ENCODE data around the gene TSPAN10. TPM values are rescaled to one million over a fixed set of nuclear protein-coding genes. Genes with fewer than 3 reads are reported as not detected.
"Not testable (repeated sequence)": the region's sequence is repeated elsewhere in the genome, so short reads cannot be mapped to it uniquely, and the experiment has no call there.

The TSPAN10 gene
- total RNA-seq, 2 experiments from 2014 or later, result 0.19 to 0.26 TPM

DNA sequence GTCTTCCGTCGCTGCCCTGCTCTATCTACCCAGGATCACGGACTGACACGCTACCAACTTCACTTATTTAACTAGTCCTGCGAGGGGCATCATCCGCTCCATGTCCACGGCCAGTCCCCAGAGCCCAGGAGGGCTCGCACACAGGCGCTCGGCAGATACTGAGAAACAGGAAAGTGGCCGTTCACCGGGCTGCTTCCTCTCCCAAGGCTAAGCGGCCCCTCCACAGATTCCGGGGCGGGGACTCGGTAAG is 29.0 kb downstream of the TSPAN10 start:
- Mint-ChIP-seq H3K4me3 (peak overlapping the region; percentile 98), H3K27ac (peak overlapping the region; percentile 99), H3K4me1 (peaks cover 37% of the 10 kb centered on the region), H3K9me3 (no peaks in the 10 kb centered on the region), H3K27me3 (no peaks in the 10 kb centered on the region), H3K36me3 (peaks cover 51% of the 10 kb centered on the region)
- no peak for DNase-seq

DNA sequence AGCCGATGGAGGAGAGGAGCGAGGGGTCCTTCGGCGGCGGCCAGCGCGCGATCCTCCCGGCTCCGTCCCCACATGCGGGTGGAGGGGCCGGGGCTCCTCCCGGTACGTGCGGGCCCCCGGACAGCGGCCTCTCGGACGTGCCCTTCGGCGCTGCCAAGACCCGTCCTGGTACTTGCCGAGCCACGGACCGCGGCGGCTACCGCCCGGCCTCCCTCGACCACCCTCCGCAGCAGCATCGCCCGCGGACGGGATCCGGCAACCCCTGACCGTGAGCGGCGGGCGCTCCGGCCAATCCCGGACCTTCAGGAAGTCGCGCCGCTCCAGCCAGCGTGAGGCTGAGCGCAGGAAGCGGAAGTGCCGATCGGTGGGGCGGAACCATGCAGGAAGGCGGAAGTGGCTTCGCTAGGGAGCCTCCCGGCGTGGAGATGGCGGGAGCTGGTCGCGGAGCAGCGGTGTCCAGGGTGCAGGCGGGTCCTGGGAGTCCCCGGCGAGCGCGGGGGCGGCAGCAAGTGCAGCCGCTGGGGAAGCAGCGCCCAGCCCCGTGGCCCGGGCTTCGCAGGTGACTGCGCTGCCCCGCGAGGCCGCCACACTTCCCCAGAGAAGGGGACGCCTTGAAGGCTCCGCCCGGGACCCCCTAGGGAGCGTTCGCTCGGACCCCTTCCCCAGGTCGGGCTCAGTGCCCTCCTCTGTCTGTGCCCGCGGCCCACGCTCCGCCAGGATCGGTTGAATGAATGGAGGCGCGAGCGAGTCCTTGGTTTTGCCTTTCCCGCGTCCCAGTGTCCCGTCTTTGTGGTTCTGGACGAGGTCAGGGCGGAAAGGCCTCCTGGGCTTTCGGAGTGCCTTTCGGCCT is 29.6 kb downstream of the TSPAN10 start, which contains the start of the genes CCDC137 and OXLD1:
Gene CCDC137, plus strand, starts transcription at position 396 of the 850 bp plus-strand sequence. Its CDS starts 30 bp downstream, at position 426.
Gene OXLD1, minus strand, starts transcription at position 264 of the 850 bp plus-strand sequence. Its CDS starts 28 bp downstream, at position 236.
- no peaks in the 10 kb centered on the region for H3K9me3 Mint-ChIP-seq
- H3K4me1 Mint-ChIP-seq, result peaks cover 37% of the 10 kb centered on the region
- peak within 1 kb of the TSS; percentile 99 for H3K27ac Mint-ChIP-seq
- DNase-seq, result peak; percentile 96
- peaks cover 52% of the 10 kb centered on the region for H3K36me3 Mint-ChIP-seq
- H3K27me3 Mint-ChIP-seq, result no peaks in the 10 kb centered on the region
- peak within 1 kb of the TSS; percentile 98 for H3K4me3 Mint-ChIP-seq

DNA sequence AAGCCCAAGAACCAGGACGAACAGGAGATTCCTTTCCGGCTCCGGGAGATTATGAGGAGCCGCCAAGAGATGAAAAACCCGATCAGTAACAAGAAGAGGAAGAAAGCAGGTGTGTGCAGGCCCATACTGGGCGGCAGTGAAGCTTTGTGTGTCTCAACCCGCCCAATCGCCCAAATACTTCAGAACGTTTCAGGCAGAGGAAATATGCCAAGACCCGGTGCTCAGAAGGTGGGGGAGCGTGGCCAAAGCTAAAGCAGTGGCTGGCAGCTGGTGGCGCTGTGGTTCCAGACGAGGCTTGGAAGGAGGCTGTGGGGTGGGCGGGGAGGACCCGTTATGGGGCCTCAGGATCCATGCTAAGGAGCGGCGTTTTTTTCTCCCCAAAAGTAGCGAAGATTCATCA is 30.8 kb downstream of the TSPAN10 start:
- peaks cover 59% of the 10 kb centered on the region for H3K36me3 Mint-ChIP-seq
- DNase-seq, result no peak
- peak overlapping the region; percentile 98 for H3K4me3 Mint-ChIP-seq
- H3K4me1 Mint-ChIP-seq, result peaks cover 33% of the 10 kb centered on the region
- no peaks in the 10 kb centered on the region for H3K27me3 Mint-ChIP-seq
- H3K9me3 Mint-ChIP-seq, result no peaks in the 10 kb centered on the region
- peak overlapping the region; percentile 99 for H3K27ac Mint-ChIP-seq

DNA sequence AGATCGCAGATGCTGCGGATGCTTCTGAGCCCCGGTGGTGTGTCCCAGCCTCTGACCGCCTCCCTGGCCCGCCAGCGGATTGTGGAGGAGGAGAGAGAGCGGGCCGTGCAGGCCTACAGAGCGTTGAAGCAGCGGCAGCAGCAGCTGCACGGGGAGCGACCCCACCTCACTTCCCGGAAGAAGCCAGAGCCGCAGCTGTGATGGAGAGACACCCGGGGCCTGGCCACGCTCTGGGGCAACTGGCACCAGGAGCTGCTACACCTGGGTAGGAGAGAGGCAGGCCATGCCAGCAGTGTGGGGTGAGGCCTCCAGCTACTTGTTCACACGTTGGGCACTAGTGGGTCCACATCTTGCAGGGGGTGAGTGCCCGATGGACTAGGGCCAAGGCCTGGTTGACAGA is 35.5 kb downstream of the TSPAN10 start:
- no peaks in the 10 kb centered on the region for H3K9me3 Mint-ChIP-seq
- no peak overlapping the region for H3K27ac Mint-ChIP-seq
- H3K4me3 Mint-ChIP-seq, result no peak overlapping the region
- no peaks in the 10 kb centered on the region for H3K27me3 Mint-ChIP-seq
- H3K4me1 Mint-ChIP-seq, result peaks cover 12% of the 10 kb centered on the region
- peaks cover 34% of the 10 kb centered on the region for H3K36me3 Mint-ChIP-seq
- DNase-seq, result no peak

DNA sequence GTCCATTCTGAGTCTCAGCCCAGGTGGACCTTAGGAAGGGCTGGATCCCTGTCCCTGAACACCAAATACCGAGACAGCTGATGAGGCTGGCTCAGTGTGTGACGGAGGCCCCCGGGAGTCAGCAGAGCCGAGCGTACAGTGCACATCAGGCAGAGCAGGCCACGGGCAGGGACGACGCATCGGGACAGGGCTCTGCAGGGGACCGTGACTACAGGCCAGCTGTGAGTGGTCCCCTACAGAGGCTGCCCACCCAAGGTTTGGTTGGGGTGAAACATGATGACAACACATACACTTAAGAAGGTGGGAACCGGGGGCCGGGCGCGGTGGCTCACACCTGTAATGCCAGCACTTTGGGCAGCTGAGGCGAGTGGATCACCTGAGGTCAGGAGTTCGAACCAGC is 36.0 kb downstream of the TSPAN10 start:
- Mint-ChIP-seq H3K4me1 (peaks cover 8% of the 10 kb centered on the region), H3K36me3 (peaks cover 30% of the 10 kb centered on the region), H3K27ac (no peak overlapping the region), H3K9me3 (no peaks in the 10 kb centered on the region), H3K4me3 (no peak overlapping the region), H3K27me3 (no peaks in the 10 kb centered on the region)
- no peak for DNase-seq

DNA sequence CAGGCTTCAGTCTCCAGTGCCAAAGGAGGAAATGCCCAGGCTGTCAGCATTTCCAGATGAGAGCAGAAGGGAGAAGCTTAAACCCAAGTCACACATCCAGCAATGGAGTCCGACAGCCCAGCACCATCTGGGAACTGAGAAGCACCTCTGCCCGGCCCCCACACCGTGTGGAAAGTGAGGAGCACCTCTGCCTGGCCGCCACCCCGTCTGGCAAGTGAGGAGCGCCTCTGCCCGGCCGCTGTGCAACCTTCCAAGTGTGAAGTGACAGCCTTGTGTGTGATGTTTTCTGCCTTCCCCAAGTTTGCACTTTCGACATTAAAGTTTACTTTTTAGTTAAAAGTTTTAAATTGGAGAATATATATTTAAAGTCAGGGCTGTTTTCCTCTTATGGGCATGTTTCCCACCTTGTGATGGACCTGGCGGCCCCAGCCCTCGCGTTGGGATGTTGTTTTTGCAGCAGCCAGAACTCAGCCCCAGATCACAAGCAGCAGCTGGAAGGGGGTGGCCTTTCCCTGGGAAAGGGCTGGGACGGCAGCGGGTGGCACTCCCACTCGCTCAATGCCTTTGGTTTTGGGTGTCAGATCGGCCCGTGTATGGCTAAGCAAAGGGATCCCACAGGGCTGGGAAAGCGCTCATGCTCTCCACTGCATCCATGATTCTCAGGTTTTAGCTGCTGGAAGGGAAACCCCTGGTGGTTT is 36.7 kb downstream of the TSPAN10 start:
- peaks cover 24% of the 10 kb centered on the region for H3K36me3 Mint-ChIP-seq
- H3K4me1 Mint-ChIP-seq, result peaks cover 2% of the 10 kb centered on the region
- DNase-seq, result no peak
- H3K27ac Mint-ChIP-seq, result no peak overlapping the region
- H3K9me3 Mint-ChIP-seq, result no peaks in the 10 kb centered on the region
- H3K4me3 Mint-ChIP-seq, result no peak overlapping the region
- no peaks in the 10 kb centered on the region for H3K27me3 Mint-ChIP-seq

DNA sequence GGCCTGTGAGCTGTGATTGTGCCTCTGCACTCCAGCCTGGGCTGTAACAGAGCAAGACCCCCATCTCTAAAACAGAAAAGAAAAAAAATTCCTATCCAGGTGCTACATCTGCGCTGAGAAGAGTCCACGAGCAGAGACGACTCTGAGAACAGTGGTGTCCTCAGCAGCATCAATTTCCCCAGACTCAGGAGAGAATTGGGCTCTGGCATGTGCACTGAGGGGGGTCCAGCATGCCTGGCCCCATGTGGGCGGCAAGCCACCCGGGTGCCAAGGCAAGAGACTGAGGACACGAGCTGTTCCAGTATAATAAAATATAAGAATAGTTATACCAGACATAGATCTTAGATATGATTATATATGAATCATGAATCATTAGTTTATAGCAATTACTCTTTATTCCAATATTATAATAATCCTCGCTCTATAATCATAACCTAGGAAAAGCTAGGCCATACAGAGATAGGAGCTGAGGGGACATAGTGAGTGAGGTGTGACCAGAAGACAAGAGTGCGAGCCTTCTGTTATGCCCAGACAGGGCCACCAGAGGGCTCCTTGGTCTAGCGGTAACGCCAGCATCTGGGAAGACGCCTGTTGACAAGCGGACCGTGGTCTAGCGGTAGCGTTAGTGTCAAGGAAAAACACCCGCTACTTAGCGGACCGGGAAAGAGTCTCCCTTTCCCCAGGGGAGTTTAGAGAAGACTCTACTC is 38.7 kb downstream of the TSPAN10 start:
- not testable (repeated sequence) for H3K4me1 Mint-ChIP-seq, H3K9me3 Mint-ChIP-seq, H3K4me3 Mint-ChIP-seq, H3K27me3 Mint-ChIP-seq, H3K27ac Mint-ChIP-seq
- peaks cover 13% of the 10 kb centered on the region for H3K36me3 Mint-ChIP-seq
- DNase-seq, result peak; percentile 22

DNA sequence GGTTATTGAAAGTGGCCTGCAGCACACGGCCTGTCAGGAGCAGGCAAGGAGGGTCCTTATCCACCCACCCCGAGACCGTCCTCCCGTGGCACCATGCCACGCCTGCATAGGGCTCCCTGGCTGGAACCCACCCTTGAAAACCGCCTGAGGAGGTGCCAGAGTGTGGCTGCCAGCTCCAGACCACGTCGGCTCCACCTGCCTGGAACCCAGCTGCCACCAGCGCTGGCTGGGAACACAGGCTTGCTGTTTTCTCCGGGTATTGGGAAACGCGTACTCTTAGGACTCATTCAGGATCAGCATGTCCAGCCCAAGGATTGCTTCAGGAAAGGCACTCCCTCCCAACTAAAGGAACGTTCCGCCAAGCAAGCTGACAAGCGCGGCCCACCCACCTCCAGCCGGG is 39.9 kb downstream of the TSPAN10 start:
- Mint-ChIP-seq H3K27ac (no peak overlapping the region), H3K4me3 (no peak overlapping the region), H3K36me3 (peaks cover 15% of the 10 kb centered on the region), H3K4me1 (no peaks in the 10 kb centered on the region), H3K9me3 (no peaks in the 10 kb centered on the region), H3K27me3 (no peaks in the 10 kb centered on the region)
- DNase-seq, result no peak

DNA sequence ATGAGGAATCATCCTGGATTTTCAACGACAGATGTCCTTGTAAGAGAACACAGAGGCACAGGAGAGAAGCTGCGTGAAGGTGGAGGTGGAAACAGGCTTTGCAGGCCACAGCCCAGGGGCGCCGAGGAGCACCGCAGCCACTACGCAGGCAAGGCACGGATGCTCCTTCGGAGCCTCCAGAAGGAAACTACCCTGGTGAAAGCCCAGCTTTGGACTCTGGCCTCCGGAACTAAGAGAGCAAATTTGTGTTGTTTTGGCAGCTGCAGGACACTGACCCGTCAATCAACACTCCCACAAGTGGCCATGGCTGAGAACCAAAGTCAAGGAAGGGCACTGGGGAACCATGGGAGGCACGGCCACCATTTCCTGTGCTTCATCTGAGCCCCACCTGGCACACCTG is 43.2 kb downstream of the TSPAN10 start:
- H3K4me1 Mint-ChIP-seq, result peaks cover 13% of the 10 kb centered on the region
- H3K27ac Mint-ChIP-seq, result no peak overlapping the region
- no peaks in the 10 kb centered on the region for H3K27me3 Mint-ChIP-seq
- no peak overlapping the region for H3K4me3 Mint-ChIP-seq
- DNase-seq, result no peak
- no peaks in the 10 kb centered on the region for H3K9me3 Mint-ChIP-seq
- peaks cover 10% of the 10 kb centered on the region for H3K36me3 Mint-ChIP-seq

DNA sequence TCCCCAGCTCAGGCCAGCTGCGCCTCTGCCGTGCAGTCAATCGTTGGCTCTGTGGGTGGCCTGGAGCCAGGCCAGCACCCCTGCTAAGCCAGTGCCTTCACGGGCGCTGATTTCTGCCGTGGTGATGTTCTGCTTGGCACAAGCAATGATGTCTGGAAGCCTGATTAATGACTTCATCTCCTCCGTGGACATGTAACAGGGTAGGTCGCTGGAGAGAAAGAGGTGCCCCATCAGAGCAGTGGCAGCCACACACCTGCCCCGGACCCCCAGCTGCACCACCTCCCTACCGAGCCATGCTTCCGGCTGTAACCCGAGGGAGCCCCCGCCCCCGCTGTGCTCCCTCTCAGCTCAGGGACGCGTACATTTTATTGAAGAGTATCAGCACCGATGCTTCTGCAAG is 44.7 kb downstream of the TSPAN10 start:
- peaks cover 14% of the 10 kb centered on the region for H3K36me3 Mint-ChIP-seq
- H3K27ac Mint-ChIP-seq, result no peak overlapping the region
- H3K27me3 Mint-ChIP-seq, result no peaks in the 10 kb centered on the region
- no peak for DNase-seq
- peaks cover 23% of the 10 kb centered on the region for H3K4me1 Mint-ChIP-seq
- H3K9me3 Mint-ChIP-seq, result no peaks in the 10 kb centered on the region
- peak overlapping the region; percentile 90 for H3K4me3 Mint-ChIP-seq

DNA sequence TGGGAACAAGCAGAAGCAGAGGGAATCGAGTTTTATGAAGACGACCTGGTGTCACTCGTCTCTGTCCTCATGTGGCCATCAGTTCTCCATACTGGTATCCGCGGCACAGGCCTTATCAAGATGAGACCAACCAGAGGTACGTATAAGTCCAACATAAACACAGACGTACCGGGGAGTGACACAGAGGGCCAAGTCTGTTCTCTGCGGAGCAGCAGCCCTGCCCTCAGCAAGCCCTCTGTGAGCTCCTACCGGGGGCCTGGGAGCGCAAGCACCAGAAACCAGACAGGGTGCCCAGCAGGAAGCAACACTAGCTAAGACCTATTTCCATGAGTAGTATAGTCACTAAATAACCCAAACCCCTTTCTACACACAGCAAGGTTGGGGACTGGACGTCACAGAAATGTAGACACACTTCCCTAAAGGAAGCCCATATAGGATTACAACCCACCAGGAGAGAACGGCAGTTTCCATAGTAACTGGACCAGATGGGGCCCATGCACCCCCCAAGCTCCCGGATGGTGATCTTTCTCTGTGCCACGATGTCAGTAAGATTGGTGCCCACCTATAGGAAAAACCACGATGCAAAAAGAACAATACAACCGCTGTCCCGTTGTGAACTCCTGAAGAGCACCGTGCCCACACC is 45.7 kb downstream of the TSPAN10 start:
- Mint-ChIP-seq H3K36me3 (peaks cover 18% of the 10 kb centered on the region), H3K4me1 (peaks cover 23% of the 10 kb centered on the region), H3K27ac (peak overlapping the region; percentile 80), H3K4me3 (peak overlapping the region; percentile 90), H3K27me3 (no peaks in the 10 kb centered on the region), H3K9me3 (no peaks in the 10 kb centered on the region)
- no peak for DNase-seq

DNA sequence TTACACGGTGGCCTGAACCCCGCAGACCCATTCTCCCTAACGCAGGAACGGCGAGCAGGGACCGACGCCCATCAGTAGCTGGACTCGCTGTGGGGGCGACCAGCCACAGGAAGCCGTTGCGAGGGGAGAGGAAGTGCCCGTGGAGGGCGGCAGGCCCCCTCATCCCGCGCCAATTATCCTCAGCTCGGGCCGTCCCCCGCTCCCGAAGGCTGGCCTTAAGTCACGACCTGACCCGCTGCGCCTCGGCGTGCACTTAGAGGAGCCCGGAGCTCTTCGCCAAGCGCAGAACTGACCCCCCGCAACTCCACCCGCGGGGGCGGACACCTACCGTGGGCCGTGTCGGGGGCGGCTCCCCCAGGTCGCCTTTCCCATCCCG is 46.2 kb downstream of the TSPAN10 start:
- Mint-ChIP-seq H3K27me3 (no peaks in the 10 kb centered on the region), H3K4me1 (peaks cover 23% of the 10 kb centered on the region), H3K36me3 (peaks cover 21% of the 10 kb centered on the region), H3K9me3 (no peaks in the 10 kb centered on the region), H3K27ac (peak overlapping the region; percentile 80), H3K4me3 (peak overlapping the region; percentile 90)
- DNase-seq, result no peak

DNA sequence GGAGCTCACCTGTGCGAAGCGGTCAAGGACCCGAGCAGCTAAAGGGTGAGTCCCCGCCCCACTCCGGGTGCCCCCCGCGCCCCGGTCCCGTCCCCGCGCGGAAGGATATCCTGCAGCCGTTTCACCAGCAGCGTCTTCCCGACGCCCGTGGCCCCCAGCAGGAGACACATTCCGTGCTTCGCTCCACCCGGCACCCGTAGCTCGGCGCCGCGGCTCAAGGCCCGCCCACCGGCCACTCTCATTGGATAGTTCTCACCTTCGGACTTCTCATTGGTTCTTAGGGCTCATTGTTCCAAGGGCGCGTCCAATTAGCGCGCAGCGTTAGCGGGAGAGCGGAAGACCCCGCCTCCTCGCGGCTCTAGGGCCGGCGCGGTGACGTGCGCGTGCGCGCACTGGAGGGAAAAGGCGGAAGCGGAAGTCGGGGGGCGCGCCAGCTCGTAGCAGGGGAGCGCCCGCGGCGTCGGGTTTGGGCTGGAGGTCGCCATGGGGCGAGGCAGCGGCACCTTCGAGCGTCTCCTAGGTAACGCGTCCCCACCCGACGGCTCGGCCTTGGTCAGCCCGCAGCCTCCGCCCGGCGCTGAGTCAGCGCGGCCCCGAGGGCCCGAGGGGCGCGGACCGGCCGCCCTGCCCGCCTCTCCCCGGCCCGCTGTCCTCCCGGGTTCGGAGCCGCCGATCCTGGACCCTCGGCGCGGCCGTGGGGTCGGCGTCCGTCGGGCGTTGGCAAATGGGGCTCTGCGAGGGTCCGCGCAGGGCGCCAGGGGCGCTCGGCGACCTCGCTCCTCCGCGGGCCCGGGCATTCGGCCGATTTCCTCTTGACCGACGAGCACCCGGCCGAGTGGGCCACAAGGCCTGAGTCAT is 46.8 kb downstream of the TSPAN10 start, which contains the start of the genes ARL16 and HGS:
Gene ARL16, minus strand, starts transcription at position 214 of the 858 bp plus-strand sequence. Its CDS starts 44 bp downstream, at position 170.
Gene HGS, plus strand, starts transcription at position 428 of the 858 bp plus-strand sequence. Its CDS starts 56 bp downstream, at position 484.
- H3K9me3 Mint-ChIP-seq, result no peaks in the 10 kb centered on the region
- DNase-seq, result peak; percentile 98
- H3K36me3 Mint-ChIP-seq, result peaks cover 23% of the 10 kb centered on the region
- no peaks in the 10 kb centered on the region for H3K27me3 Mint-ChIP-seq
- H3K4me1 Mint-ChIP-seq, result peaks cover 23% of the 10 kb centered on the region
- H3K4me3 Mint-ChIP-seq, result peak within 1 kb of the TSS; percentile 92
- peak within 1 kb of the TSS; percentile 83 for H3K27ac Mint-ChIP-seq

DNA sequence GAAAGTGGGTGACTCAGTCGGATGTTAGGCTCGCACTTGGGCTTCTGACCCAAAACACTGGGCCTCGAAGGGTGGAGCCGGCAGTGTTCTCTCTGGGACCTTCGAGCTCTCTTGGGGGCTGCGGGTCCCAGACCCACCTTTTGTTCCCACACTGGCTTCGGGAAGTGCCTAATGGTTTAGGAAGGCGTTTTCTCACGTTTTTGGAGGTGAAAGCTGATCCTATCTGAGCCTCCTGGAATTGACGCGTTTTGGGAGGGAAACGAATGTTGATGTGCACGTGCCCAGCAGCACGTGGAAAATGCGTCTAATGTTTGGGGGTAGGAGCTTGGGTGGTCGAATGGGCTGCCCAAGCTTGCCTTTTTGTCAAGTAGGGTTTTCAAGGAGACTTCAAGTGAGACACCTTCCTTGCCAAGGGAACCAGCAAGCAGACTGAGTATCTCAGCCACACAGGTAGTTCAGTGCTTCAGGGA is 47.5 kb downstream of the TSPAN10 start:
- H3K36me3 Mint-ChIP-seq, result peaks cover 27% of the 10 kb centered on the region
- no peaks in the 10 kb centered on the region for H3K27me3 Mint-ChIP-seq
- H3K9me3 Mint-ChIP-seq, result no peaks in the 10 kb centered on the region
- DNase-seq, result no peak
- H3K27ac Mint-ChIP-seq, result peak overlapping the region; percentile 83
- H3K4me1 Mint-ChIP-seq, result peaks cover 23% of the 10 kb centered on the region
- H3K4me3 Mint-ChIP-seq, result peak overlapping the region; percentile 92

Measured in activated naive CD8-positive, alpha-beta T cell treated with anti-CD3 and anti-CD28 coated beads for 36 hours (primary cell).